Mucosa of descending colon (tissue), 3 donors: ENCODE measurements around the gene HYAL2. TPM values are rescaled to one million over a fixed set of nuclear protein-coding genes. Genes with fewer than 3 reads are reported as not detected.
A peak's percentile ranks its signal among the peaks of the same experiment; 100 is the strongest.

Experiments used
- ATAC-seq: fragments of 200-7000 bp; cut with Tn5 transposase; one replicate; pipeline ENCODE4 v1.9.1; 2020; ENCODE audit warnings: mild to moderate bottlenecking, moderate library complexity
- DNase-seq, 3 donors: peaks; one replicate each; pipeline ENCODE4 v3.0.0-alpha.2; 2020
- H3K36me3 ChIP-seq: fragments of 200-600 bp; one replicate; pipeline ENCODE4 v1.8.0; 2021; ENCODE audit warnings: low read depth, mild to moderate bottlenecking
- H3K4me1 ChIP-seq: fragments of 200-600 bp; one replicate; pipeline ENCODE4 v1.8.0; 2021; ENCODE audit warnings: low read depth, mild to moderate bottlenecking
- H3K4me3 ChIP-seq: fragments of 200-600 bp; one replicate; pipeline ENCODE4 v1.8.0; 2021; ENCODE audit warnings: mild to moderate bottlenecking
- H3K9me3 ChIP-seq: fragments of 200-600 bp; one replicate; pipeline ENCODE4 v1.8.0; 2021; ENCODE audit warnings: mild to moderate bottlenecking
- CTCF ChIP-seq: fragments of 200-600 bp; IDR thresholded peaks from one replicate; pipeline ENCODE4 v1.8.0; 2022; ENCODE audit warnings: antibody characterized with exemption, mild to moderate bottlenecking
- intact Hi-C, 2 donors: fragments of 100-400 bp; cut with DNase I in 1 of 2; cut with micrococcal nuclease in 1 of 2; formaldehyde crosslinking; loops; one replicate each; pipeline versions ENCODE4 v1.11.0 to v1.11.1; 2022; cut with DNase I, micrococcal nuclease
- long read RNA-seq, 2 donors: library from polyadenylated mRNA; unstranded; transcript quantifications; one replicate each; pipeline ENCODE4 v2.0.0, GENCODE V29; 2019 to 2021
- total RNA-seq, 3 donors: library from RNA; stranded (reverse); fragmentation: NEBNext Ultra II Directional in 2 of 3; extraction: Animal tissue kit (Norgen Biotek cat#: 25700) in 2 of 3; gene quantifications; one replicate each; pipeline versions ENCODE4 v1.2.1 to v1.2.4, GENCODE V29; 2021 to 2023
- donor health status: DM: no; HTN: no; CAD: no; lungs with moderate emphysema.
- donor health status: DM: no; HTN: no; CAD: no.
- donor health status: DM: no; HTN: yes; CAD: no.

HYAL2 gene
- 10 to 100 TPM; 18.6 to 32.5 (median 29.1) TPM for total RNA-seq
- long read RNA-seq, donor 1, full-length matches to known transcripts = 73 of 87 reads
- long read RNA-seq, donor 1, partial matches to known transcripts = 6 of 87 reads
- long read RNA-seq, donor 1, other reads (novel, unspliced or antisense) = 8 of 87 reads
- long read RNA-seq, donor 2, full-length matches to known transcripts = 16 of 17 reads
- long read RNA-seq, donor 2, partial matches to known transcripts = 1 of 17 reads
- long read RNA-seq, donor 2, other reads (novel, unspliced or antisense) = 0 of 17 reads

- peaks cover 49% of the 10 kb centered on the region for H3K4me1 ChIP-seq
- ATAC-seq = no peak
- H3K4me3 ChIP-seq = peak within 1 kb of the TSS; percentile 74
- peak; percentile 43 to 78 (median 61) for DNase-seq
- TF ChIP-seq CTCF = no peak
- H3K9me3 ChIP-seq = no peaks in the 10 kb centered on the region
- no peaks in the 10 kb centered on the region for H3K36me3 ChIP-seq
- intact Hi-C loops = no loop called here
These were observed at the start of gene HYAL2 for GRCh38 chr3:50322386-50323091. HYAL2 (minus strand) TSS chr3:50322745; CDS start chr3:50320489, 2,256 bp downstream.

GRCh38 chr3:50371133-50371685 is 48.7 kb upstream of the HYAL2 start:
- no peaks in the 10 kb centered on the region for H3K36me3 ChIP-seq
- no peak for ATAC-seq
- peaks cover 4% of the 10 kb centered on the region for H3K4me1 ChIP-seq
- no peak for DNase-seq
- no peak overlapping the region for H3K4me3 ChIP-seq
- intact Hi-C loops = no loop called here
- no peaks in the 10 kb centered on the region for H3K9me3 ChIP-seq
- TF ChIP-seq CTCF = no peak

DNA sequence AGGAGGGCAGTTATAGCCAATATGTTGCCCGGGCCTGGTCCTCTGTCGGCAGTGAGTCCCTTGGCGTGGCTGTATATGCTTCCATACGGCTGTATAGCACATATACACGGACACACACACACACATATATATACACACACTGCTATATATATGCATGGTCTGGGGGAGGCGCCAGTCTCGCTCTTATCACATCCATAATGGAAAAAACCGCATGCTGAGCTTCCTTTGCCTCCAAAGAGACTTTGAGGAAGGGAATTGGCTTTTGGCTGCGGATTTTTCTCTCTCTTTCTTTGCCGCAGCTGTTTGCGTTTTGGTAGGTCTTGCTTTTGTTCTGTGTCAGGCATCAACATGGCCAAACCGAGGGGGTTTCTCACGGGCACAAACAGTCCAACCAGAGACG is 48.0 kb upstream of the HYAL2 start:
- no peak for DNase-seq
- intact Hi-C loops = no loop called here

GRCh38 chr3:50369012-50369670 is 46.6 kb upstream of the HYAL2 start:
- Histone ChIP-seq H3K4me3 (no peak overlapping the region), H3K9me3 (no peaks in the 10 kb centered on the region), H3K36me3 (peaks cover 3% of the 10 kb centered on the region), H3K4me1 (peaks cover 10% of the 10 kb centered on the region)
- intact Hi-C loops = loop anchor here in 1 of 2 donors (10.0 kb wide), 1 partner anchor 176 kb away; no protein-coding TSS in a partner anchor
- no peak for ATAC-seq
- DNase-seq = no peak
- no peak for TF ChIP-seq CTCF

More for the DNA sequence above, 48.0 kb upstream of the HYAL2 start:
- no peak for TF ChIP-seq CTCF
- no peaks in the 10 kb centered on the region for H3K36me3 ChIP-seq
- no peaks in the 10 kb centered on the region for H3K9me3 ChIP-seq
- H3K4me3 ChIP-seq = no peak overlapping the region
- no peak for ATAC-seq
- H3K4me1 ChIP-seq = peaks cover 7% of the 10 kb centered on the region

- peaks cover 8% of the 10 kb centered on the region for H3K4me1 ChIP-seq
- ATAC-seq = no peak
- no peak for TF ChIP-seq CTCF
- H3K4me3 ChIP-seq = no peak overlapping the region
- intact Hi-C loops = loop anchor here in 1 of 2 donors (10.0 kb wide), 1 partner anchor 179 kb away; no protein-coding TSS in a partner anchor
- peaks cover 3% of the 10 kb centered on the region for H3K36me3 ChIP-seq
- H3K9me3 ChIP-seq = no peaks in the 10 kb centered on the region
- no peak for DNase-seq
These were observed 43.3 kb upstream of the HYAL2 start for GRCh38 chr3:50365842-50366220.
